GM18526 (cell line): ENCODE results near the gene FBXW4.
A peak's percentile ranks its signal among the peaks of the same experiment; 100 is the strongest.

Experiments used
- POLR2A ChIP-seq: IDR thresholded peaks from 3 replicates; pipeline ENCODE4 v1.6.1; 2011; ENCODE audit not compliant: insufficient read length; ENCODE audit errors: extremely low read depth

Gene FBXW4

GRCh38 chr10:101597091-101597900 lies 97.7 kb downstream of the FBXW4 start:
- TF ChIP-seq POLR2A = no peak

GRCh38 chr10:101595591-101596433 lies 99.2 kb downstream of the FBXW4 start:
- no peak for TF ChIP-seq POLR2A

GRCh38 chr10:101588879-101589278 lies 106.1 kb downstream of the FBXW4 start:
- no peak for TF ChIP-seq POLR2A

GRCh38 chr10:101587725-101588653 lies 107.0 kb downstream of the FBXW4 start, which contains the start of the genes DPCD and POLL:
TSS of gene DPCD (plus strand) at chr10:101588321. CDS start at chr10:101588337, 16 bp downstream.
TSS of gene POLL (minus strand) at chr10:101588257. CDS start at chr10:101587360, 897 bp downstream.
- peak; percentile 56 for TF ChIP-seq POLR2A

GRCh38 chr10:101585841-101586240 lies 109.1 kb downstream of the FBXW4 start:
- no peak for TF ChIP-seq POLR2A

GRCh38 chr10:101580486-101581399 lies 114.2 kb downstream of the FBXW4 start:
- TF ChIP-seq POLR2A = no peak

GRCh38 chr10:101579516-101579870 lies 115.5 kb downstream of the FBXW4 start:
- TF ChIP-seq POLR2A = no peak

- TF ChIP-seq POLR2A = no peak
These were observed 116.0 kb downstream of the FBXW4 start for GRCh38 chr10:101578803-101579515.

GRCh38 chr10:101578192-101578591 lies 116.8 kb downstream of the FBXW4 start:
- TF ChIP-seq POLR2A = no peak

GRCh38 chr10:101577121-101577871 lies 117.7 kb downstream of the FBXW4 start:
- no peak for TF ChIP-seq POLR2A

- no peak for TF ChIP-seq POLR2A
These were observed 118.6 kb downstream of the FBXW4 start for GRCh38 chr10:101576211-101576863.

GRCh38 chr10:101575580-101576210 lies 119.3 kb downstream of the FBXW4 start:
- TF ChIP-seq POLR2A = no peak

GRCh38 chr10:101575091-101575490 lies 119.9 kb downstream of the FBXW4 start:
- TF ChIP-seq POLR2A = no peak
